OCI-LY1 (cell line): ENCODE data around the gene VPS35.
A peak's percentile ranks its signal among the peaks of the same experiment; 100 is the strongest.

ENCODE experiments used
- H2AFZ ChIP-seq: fragments of 200-600 bp; sonication (generic), shearing (Covaris generic); 2 replicates; pipeline ENCODE4 v1.6.0; 2014; ENCODE audit warnings: antibody characterized with exemption, mild to moderate bottlenecking, low read length
- H3F3A ChIP-seq: fragments of 200-600 bp; sonication (generic), shearing (Covaris generic); 2 replicates; pipeline ENCODE4 v1.6.0; 2014; ENCODE audit warnings: mild to moderate bottlenecking, antibody characterized with exemption, low read length, moderate library complexity; ENCODE audit not compliant: insufficient read depth
- H3K27ac ChIP-seq: fragments of 200-600 bp; sonication (generic); 2 replicates; pipeline ENCODE4 v1.5.1; 2014; ENCODE audit warnings: low read length, mixed run types, mild to moderate bottlenecking, low read depth; ENCODE audit not compliant: poor library complexity, severe bottlenecking
- H3K27me3 ChIP-seq: fragments of 200-600 bp; sonication (generic); 2 replicates; pipeline ENCODE4 v1.6.0; 2014; ENCODE audit warnings: antibody characterized with exemption, mild to moderate bottlenecking, low read length, moderate library complexity; ENCODE audit not compliant: insufficient read depth
- H3K36me3 ChIP-seq: fragments of 200-600 bp; sonication (generic); 2 replicates; pipeline ENCODE4 v1.6.1; 2014; ENCODE audit warnings: mild to moderate bottlenecking, antibody characterized with exemption, low read length, moderate library complexity, mixed read lengths; ENCODE audit not compliant: insufficient read depth
- H3K4me1 ChIP-seq: fragments of 200-600 bp; sonication (generic); 2 replicates; pipeline ENCODE4 v1.5.1; 2014; ENCODE audit warnings: mild to moderate bottlenecking, low read length, moderate library complexity; ENCODE audit not compliant: insufficient read depth, severe bottlenecking
- H3K4me2 ChIP-seq: fragments of 200-600 bp; sonication (generic), shearing (Covaris generic); 2 replicates; pipeline ENCODE4 v1.6.1; 2014; ENCODE audit warnings: low read length
- H3K4me3 ChIP-seq: fragments of 200-600 bp; sonication (generic); 2 replicates; pipeline ENCODE4 v1.5.1; 2014; ENCODE audit warnings: low read length, low read depth, mild to moderate bottlenecking, mixed read lengths; ENCODE audit not compliant: poor library complexity, severe bottlenecking
- H3K79me2 ChIP-seq: fragments of 200-600 bp; shearing (Covaris generic); 2 replicates; pipeline ENCODE4 v1.6.1; 2016; ENCODE audit warnings: mixed run types, low read length, mixed read lengths; ENCODE audit not compliant: insufficient read depth
- H3K9ac ChIP-seq: fragments of 200-600 bp; sonication (generic), shearing (Covaris generic); 2 replicates; pipeline ENCODE4 v1.6.1; 2014; ENCODE audit warnings: mild to moderate bottlenecking, low read length, mixed read lengths
- H3K9me2 ChIP-seq: fragments of 200-600 bp; sonication (generic), shearing (Covaris generic); 2 replicates; pipeline ENCODE4 v1.6.1; 2014; ENCODE audit warnings: low read depth, mild to moderate bottlenecking, low read length, mixed read lengths
- H3K9me3 ChIP-seq: fragments of 200-600 bp; shearing (Covaris generic); 2 replicates; pipeline ENCODE4 v1.6.1; 2014; ENCODE audit warnings: low read length, mixed read lengths
- H4K20me1 ChIP-seq: fragments of 200-600 bp; sonication (generic), shearing (Covaris generic); 2 replicates; pipeline ENCODE4 v1.6.0; 2016; ENCODE audit warnings: mild to moderate bottlenecking, low read length; ENCODE audit not compliant: insufficient read depth
- EZH2 ChIP-seq: fragments of 200-600 bp; sonication (generic), shearing (Covaris generic); IDR thresholded peaks from 2 replicates; pipeline ENCODE4 v1.8.0; 2017; ENCODE audit warnings: borderline replicate concordance, mixed run types, mild to moderate bottlenecking, antibody characterized with exemption, low read length, moderate library complexity, mixed read lengths
- TF ChIP-seq, protein P1 (sequence below): fragments of 200-600 bp; sonication (generic), shearing (Covaris generic); IDR thresholded peaks from 2 replicates; pipeline ENCODE4 v1.5.1; 2017; ENCODE audit warnings: mild to moderate bottlenecking, antibody characterized with exemption, low read length, moderate library complexity, mixed read lengths

The VPS35 gene

DNA sequence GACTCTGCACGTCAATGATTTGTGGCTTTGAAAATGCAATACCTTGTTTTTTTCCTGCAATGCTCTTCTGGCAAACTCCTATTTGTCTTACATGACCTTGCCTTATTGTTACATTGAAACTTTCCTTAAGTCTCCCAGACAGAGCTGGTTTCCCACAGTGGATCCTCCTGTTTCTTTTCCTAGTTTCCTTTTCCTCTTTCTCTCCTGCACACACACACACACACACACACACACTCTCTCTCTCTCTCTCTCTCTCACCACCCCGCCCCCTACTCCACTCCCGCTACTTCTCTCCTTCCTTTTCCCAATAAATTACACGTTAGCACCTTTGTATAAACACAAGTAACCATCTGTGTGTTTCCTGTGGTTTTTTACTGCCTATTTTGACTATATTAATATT lies 2.7 kb upstream of the VPS35 start:
- no peak for TF ChIP-seq EZH2
- Histone ChIP-seq H3K4me1 (peaks cover 35% of the 10 kb centered on the region), H3F3A (no peaks in the 10 kb centered on the region), H3K9ac (peak overlapping the region; percentile 77), H3K4me2 (peak overlapping the region; percentile 93), H3K79me2 (peaks cover 41% of the 10 kb centered on the region), H3K27me3 (no peaks in the 10 kb centered on the region), H3K27ac (peak overlapping the region; percentile 86), H2AFZ (no peak overlapping the region), H3K9me2 (no peaks in the 10 kb centered on the region), H3K36me3 (peaks cover 54% of the 10 kb centered on the region), H3K4me3 (peak overlapping the region; percentile 74), H4K20me1 (no peaks in the 10 kb centered on the region), H3K9me3 (no peaks in the 10 kb centered on the region)

DNA sequence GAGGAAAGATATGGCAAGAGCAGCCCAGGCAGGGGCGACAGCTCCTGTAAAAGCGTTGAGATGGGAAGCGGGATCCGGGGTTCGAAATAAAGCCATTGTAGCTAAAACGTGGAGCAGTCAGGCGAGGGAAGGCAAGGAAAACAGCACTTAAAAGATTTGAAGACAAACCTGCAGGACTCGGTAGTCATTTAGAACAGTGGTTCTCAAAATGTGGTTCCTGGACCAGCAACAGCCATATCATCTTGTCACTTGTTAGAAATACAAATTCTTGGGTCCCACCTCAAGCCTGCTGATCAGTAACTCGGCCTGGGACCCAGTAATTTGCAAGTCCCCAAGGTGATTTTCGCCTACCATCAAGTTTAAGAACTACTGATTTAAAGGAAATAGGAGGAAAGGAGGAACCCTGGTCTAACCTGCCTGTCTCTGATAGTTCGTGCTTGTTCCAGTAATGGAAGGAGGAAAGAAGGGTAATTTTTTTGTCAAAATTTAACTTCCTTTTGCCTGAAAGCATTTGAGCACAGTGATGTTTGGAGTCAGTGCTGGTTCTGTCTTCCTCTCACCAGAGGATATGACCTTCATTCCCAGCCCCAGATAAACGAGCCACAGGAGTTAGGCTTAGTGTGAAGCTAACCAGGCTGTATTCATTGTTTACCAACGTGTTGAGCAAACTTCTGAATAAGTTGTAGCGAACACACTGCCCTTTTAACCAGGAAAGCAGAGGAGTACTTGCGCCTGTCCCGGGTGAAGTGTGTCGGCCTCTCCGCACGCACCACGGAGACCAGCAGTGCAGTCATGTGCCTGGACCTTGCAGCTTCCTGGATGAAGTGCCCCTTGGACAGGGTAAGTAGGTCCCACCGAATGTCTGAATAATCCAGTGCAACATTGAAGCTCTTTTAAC lies 1.6 kb upstream of the VPS35 start:
- H2AFZ ChIP-seq: no peak overlapping the region

DNA sequence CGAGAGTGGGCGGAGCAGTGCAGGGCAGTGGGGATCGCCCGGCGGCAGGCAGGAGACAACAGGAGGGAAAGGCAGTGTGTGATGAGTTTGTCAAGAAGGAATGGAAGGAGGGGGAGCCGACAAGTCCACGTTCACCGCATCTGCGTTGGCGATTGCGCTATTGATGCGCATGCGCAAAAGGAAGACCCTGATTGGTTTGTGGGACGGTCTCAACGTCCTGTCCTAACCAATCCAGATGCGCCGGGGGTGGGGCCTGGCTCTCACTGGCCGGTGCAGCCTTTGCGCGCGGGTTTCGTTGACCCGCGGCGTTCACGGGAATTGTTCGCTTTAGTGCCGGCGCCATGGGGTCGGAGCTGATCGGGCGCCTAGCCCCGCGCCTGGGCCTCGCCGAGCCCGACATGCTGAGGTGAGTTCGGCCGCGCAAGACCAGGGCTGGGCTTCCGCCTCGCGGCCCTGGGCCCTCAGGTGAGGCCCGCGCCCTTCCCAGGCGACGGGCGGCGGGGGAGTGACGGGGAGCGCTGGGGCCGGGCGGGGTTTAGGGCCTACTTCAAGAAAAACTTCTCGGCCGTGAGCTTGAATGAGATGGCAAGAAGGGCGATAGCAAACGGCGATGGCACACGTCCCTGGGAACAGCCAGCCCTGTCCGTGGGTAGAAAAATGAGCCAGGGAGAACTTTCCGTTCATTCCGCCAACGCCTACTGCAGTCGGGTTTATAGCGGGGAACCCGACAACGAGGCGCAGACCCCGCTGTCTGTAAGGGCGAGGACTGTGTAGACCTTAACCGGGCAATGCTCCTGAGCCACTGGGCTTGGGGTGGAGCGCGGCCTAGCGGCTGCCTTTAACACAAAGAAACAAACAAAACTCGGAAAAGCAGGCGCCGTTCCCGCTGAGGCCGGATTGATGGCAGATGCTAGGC lies 645 bp upstream of the VPS35 start, which contains the start of gene ORC6:
Gene ORC6, plus strand, starts transcription at position 295 of the 916 bp plus-strand sequence. Its CDS starts 47 bp downstream, at position 342.
- H3K36me3 ChIP-seq: peaks cover 33% of the 10 kb centered on the region
- no peaks in the 10 kb centered on the region for H4K20me1 ChIP-seq
- no peaks in the 10 kb centered on the region for H3K9me3 ChIP-seq
- H3K79me2 ChIP-seq: peaks cover 62% of the 10 kb centered on the region
- peak within 1 kb of the TSS; percentile 93 for H3K4me2 ChIP-seq
- H3K27me3 ChIP-seq: no peaks in the 10 kb centered on the region
- TF ChIP-seq, protein P1, sequence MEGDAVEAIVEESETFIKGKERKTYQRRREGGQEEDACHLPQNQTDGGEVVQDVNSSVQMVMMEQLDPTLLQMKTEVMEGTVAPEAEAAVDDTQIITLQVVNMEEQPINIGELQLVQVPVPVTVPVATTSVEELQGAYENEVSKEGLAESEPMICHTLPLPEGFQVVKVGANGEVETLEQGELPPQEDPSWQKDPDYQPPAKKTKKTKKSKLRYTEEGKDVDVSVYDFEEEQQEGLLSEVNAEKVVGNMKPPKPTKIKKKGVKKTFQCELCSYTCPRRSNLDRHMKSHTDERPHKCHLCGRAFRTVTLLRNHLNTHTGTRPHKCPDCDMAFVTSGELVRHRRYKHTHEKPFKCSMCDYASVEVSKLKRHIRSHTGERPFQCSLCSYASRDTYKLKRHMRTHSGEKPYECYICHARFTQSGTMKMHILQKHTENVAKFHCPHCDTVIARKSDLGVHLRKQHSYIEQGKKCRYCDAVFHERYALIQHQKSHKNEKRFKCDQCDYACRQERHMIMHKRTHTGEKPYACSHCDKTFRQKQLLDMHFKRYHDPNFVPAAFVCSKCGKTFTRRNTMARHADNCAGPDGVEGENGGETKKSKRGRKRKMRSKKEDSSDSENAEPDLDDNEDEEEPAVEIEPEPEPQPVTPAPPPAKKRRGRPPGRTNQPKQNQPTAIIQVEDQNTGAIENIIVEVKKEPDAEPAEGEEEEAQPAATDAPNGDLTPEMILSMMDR: peak; percentile 77
- no peak for TF ChIP-seq EZH2
- peak within 1 kb of the TSS; percentile 77 for H3K9ac ChIP-seq
- peaks cover 50% of the 10 kb centered on the region for H3K4me1 ChIP-seq
- H3K4me3 ChIP-seq: peak within 1 kb of the TSS; percentile 74
- H3K9me2 ChIP-seq: no peaks in the 10 kb centered on the region
- H3K27ac ChIP-seq: peak within 1 kb of the TSS; percentile 86
- H3F3A ChIP-seq: no peaks in the 10 kb centered on the region
- H2AFZ ChIP-seq: no peak within 1 kb of the TSS

More for the DNA sequence above, 1.6 kb upstream of the VPS35 start:
- H3K27me3 ChIP-seq: no peaks in the 10 kb centered on the region
- H4K20me1 ChIP-seq: no peaks in the 10 kb centered on the region
- peaks cover 47% of the 10 kb centered on the region for H3K4me1 ChIP-seq
- H3K36me3 ChIP-seq: peaks cover 42% of the 10 kb centered on the region
- H3F3A ChIP-seq: no peaks in the 10 kb centered on the region
- peak overlapping the region; percentile 74 for H3K4me3 ChIP-seq
- H3K4me2 ChIP-seq: peak overlapping the region; percentile 93
- TF ChIP-seq, protein P1: no peak
- no peak for TF ChIP-seq EZH2
- peaks cover 53% of the 10 kb centered on the region for H3K79me2 ChIP-seq
- peak overlapping the region; percentile 77 for H3K9ac ChIP-seq
- no peaks in the 10 kb centered on the region for H3K9me3 ChIP-seq
- H3K27ac ChIP-seq: peak overlapping the region; percentile 86
- H3K9me2 ChIP-seq: no peaks in the 10 kb centered on the region
